Thoracic aorta (tissue), 2 donors: ENCODE measurements around the gene CMTM4. TPM values are rescaled to one million over a fixed set of nuclear protein-coding genes. Genes with fewer than 3 reads are reported as not detected.
"Not testable (repeated sequence)": the region's sequence is repeated elsewhere in the genome, so short reads cannot be mapped to it uniquely, and the experiment has no call there.

ENCODE experiments used
- ATAC-seq: fragments of 150-250 bp; one replicate; pipeline ENCODE4 v1.8.0; 2017; ENCODE audit warnings: low read depth; ENCODE audit not compliant: insufficient number of reproducible peaks, low FRiP score
- DNase-seq: peaks from one replicate; pipeline ENCODE4 v3.0.0-alpha.2; 2020; ENCODE audit warnings: low spot score
- H3K27ac ChIP-seq, 2 donors: fragments of 200-600 bp; sonication (generic); 1 replicate in 1 of 2; 2 replicates in 1 of 2; pipeline ENCODE4 v1.5.1; 2016; ENCODE audit warnings: mild to moderate bottlenecking in 2 of 2, moderate library complexity in 2 of 2
- H3K27me3 ChIP-seq: fragments of 200-600 bp; sonication (generic); replicated peaks from 2 replicates; pipeline ENCODE4 v1.6.0; 2016; ENCODE audit warnings: mild to moderate bottlenecking; ENCODE audit not compliant: insufficient read depth
- H3K36me3 ChIP-seq: fragments of 200-600 bp; sonication (generic); one replicate; pipeline ENCODE4 v1.5.1; 2016
- H3K4me1 ChIP-seq, 2 donors: fragments of 200-600 bp; sonication (generic); 1 replicate in 1 of 2; 2 replicates in 1 of 2; pipeline versions ENCODE4 v1.5.1 to v1.6.0; 2016; ENCODE audit warnings: low read depth in 2 of 2, mild to moderate bottlenecking in 1 of 2; ENCODE audit not compliant: control insufficient read depth in 1 of 2
- H3K4me3 ChIP-seq: fragments of 200-600 bp; sonication (generic); 2 replicates; pipeline ENCODE4 v1.5.1; 2016; ENCODE audit warnings: mild to moderate bottlenecking
- H3K9me3 ChIP-seq: fragments of 200-600 bp; sonication (generic); 2 replicates; pipeline ENCODE4 v1.5.1; 2016
- CTCF ChIP-seq: fragments of 200-600 bp; sonication (generic); IDR thresholded peaks from one replicate; pipeline ENCODE4 v1.5.1; 2019; ENCODE audit warnings: antibody characterized with exemption
- total RNA-seq, 2 donors: library from RNA; depleted of rRNA; stranded (reverse); fragments of >200 nt; gene quantifications; one replicate each; pipeline versions ENCODE4 v1.1.0 to v1.2.3, GENCODE V29; 2016

CMTM4 gene
- total RNA-seq, 2 donors from 2014 or later = 12.0 to 25.7 TPM

- Histone ChIP-seq H3K9me3 (no peaks in the 10 kb centered on the region), H3K4me3 (no peak overlapping the region), H3K36me3 (no peaks in the 10 kb centered on the region), H3K27ac (no peak overlapping the region), H3K27me3 (no peaks in the 10 kb centered on the region), H3K4me1 (no peaks in the 10 kb centered on the region)
- ATAC-seq (no peak), DNase-seq (no peak)
- no peak for TF ChIP-seq CTCF
These were observed 8.5 kb downstream of the CMTM4 start for GRCh38 chr16:66687906-66688625.

GRCh38 chr16:66685501-66686115 is 10.9 kb downstream of the CMTM4 start:
- H3K27me3 ChIP-seq, H3K27ac ChIP-seq, H3K9me3 ChIP-seq, ATAC-seq, DNase-seq, H3K4me1 ChIP-seq, H3K4me3 ChIP-seq, H3K36me3 ChIP-seq: not testable (repeated sequence)

- Histone ChIP-seq H3K9me3 (no peaks in the 10 kb centered on the region), H3K4me1 (no peaks in the 10 kb centered on the region), H3K27me3 (no peaks in the 10 kb centered on the region), H3K4me3 (no peak overlapping the region), H3K36me3 (no peaks in the 10 kb centered on the region), H3K27ac (no peak overlapping the region)
- no peak for DNase-seq
- no peak for TF ChIP-seq CTCF
- ATAC-seq = no peak
These were observed 14.3 kb downstream of the CMTM4 start for GRCh38 chr16:66682271-66682670.

- no peaks in the 10 kb centered on the region for H3K4me1 ChIP-seq
- DNase-seq (no peak), ATAC-seq (no peak)
- no peak overlapping the region for H3K4me3 ChIP-seq
- no peaks in the 10 kb centered on the region for H3K9me3 ChIP-seq
- no peak overlapping the region for H3K27ac ChIP-seq
- H3K27me3 ChIP-seq = no peaks in the 10 kb centered on the region
- TF ChIP-seq CTCF = no peak
- H3K36me3 ChIP-seq = no peaks in the 10 kb centered on the region
These were observed 14.9 kb downstream of the CMTM4 start for GRCh38 chr16:66681676-66682075.

- Histone ChIP-seq H3K36me3 (no peaks in the 10 kb centered on the region), H3K27ac (no peak overlapping the region), H3K4me1 (no peaks in the 10 kb centered on the region), H3K9me3 (no peaks in the 10 kb centered on the region), H3K27me3 (no peaks in the 10 kb centered on the region), H3K4me3 (no peak overlapping the region)
- no peak for ATAC-seq
- no peak for TF ChIP-seq CTCF
- DNase-seq = no peak
These were observed 18.2 kb downstream of the CMTM4 start for GRCh38 chr16:66678337-66678736.
